GM12865 (cell line): ENCODE data around the gene TDRD9.

Experiments
- DNase-seq: peaks from one replicate; pipeline ENCODE4 v3.0.0; 2010; ENCODE audit warnings: low read depth
- H3K4me3 ChIP-seq: 2 replicates; pipeline ENCODE4 v1.5.1; 2011; ENCODE audit warnings: mild to moderate bottlenecking, low read depth, low read length, control low read depth
- CTCF ChIP-seq: IDR thresholded peaks from 2 replicates; pipeline ENCODE4 v1.5.1; 2011; ENCODE audit warnings: low read length, control low read depth, low read depth, inconsistent platforms; ENCODE audit not compliant: insufficient read depth; ENCODE audit errors: missing control alignments

TDRD9 gene

GRCh38 chr14:104039214-104039613, 111.0 kb downstream of the TDRD9 start:
- H3K4me3 ChIP-seq: no peak overlapping the region
- no peak for TF ChIP-seq CTCF
- DNase-seq: no peak

GRCh38 chr14:104040539-104040938, 112.3 kb downstream of the TDRD9 start:
- H3K4me3 ChIP-seq: no peak overlapping the region
- no peak for TF ChIP-seq CTCF
- no peak for DNase-seq

- TF ChIP-seq CTCF: no peak
- DNase-seq: no peak
Observed at GRCh38 chr14:104041430-104042104, 113.3 kb downstream of the TDRD9 start.

GRCh38 chr14:104044016-104044415, 115.8 kb downstream of the TDRD9 start:
- DNase-seq: no peak
- H3K4me3 ChIP-seq: no peak overlapping the region
- TF ChIP-seq CTCF: no peak

More at GRCh38 chr14:104041430-104042104, 113.3 kb downstream of the TDRD9 start:
- H3K4me3 ChIP-seq: no peak overlapping the region

- H3K4me3 ChIP-seq: no peak overlapping the region
- DNase-seq: no peak
- TF ChIP-seq CTCF: no peak
Observed at GRCh38 chr14:104047761-104048160, 119.5 kb downstream of the TDRD9 start.

- DNase-seq: peak; percentile 37
- TF ChIP-seq CTCF: no peak
- H3K4me3 ChIP-seq: no peak overlapping the region
Observed at GRCh38 chr14:104048758-104049507, 120.7 kb downstream of the TDRD9 start.
